Cardiac fibroblast (primary cell): ENCODE results near the gene ATP8B1.

Source experiments
- DNase-seq, 2 donors: peaks; one replicate each; pipeline versions ENCODE4 v3.0.0 to v3.0.0-alpha.2; 2010; ENCODE audit warnings: low read depth in 2 of 2
- H3K4me3 ChIP-seq, 2 donors: replicated peaks in 1 of 2; 1 replicate in 1 of 2; 2 replicates in 1 of 2; pipeline ENCODE4 v1.5.1; 2011; ENCODE audit warnings: low read depth in 2 of 2, low read length in 2 of 2, mild to moderate bottlenecking in 2 of 2, moderate library complexity in 1 of 2
- CTCF ChIP-seq: IDR thresholded peaks from one replicate; pipeline ENCODE4 v1.5.1; 2011; ENCODE audit warnings: low read depth, mild to moderate bottlenecking, low read length, inconsistent platforms

Gene ATP8B1

GRCh38 chr18:57780706-57781347 lies 22.3 kb downstream of the ATP8B1 start:
- TF ChIP-seq CTCF: no peak
- DNase-seq: peak; percentile 82 to 94
- H3K4me3 ChIP-seq: peak overlapping the region in 1 of 2 donors; percentile 27

- no peak overlapping the region for H3K4me3 ChIP-seq
- DNase-seq: peak; percentile 73 to 79
These were observed 22.8 kb downstream of the ATP8B1 start for GRCh38 chr18:57780318-57780705.

GRCh38 chr18:57776767-57777166 lies 26.3 kb downstream of the ATP8B1 start:
- DNase-seq: peak; percentile 53 to 72
- no peak overlapping the region for H3K4me3 ChIP-seq
- no peak for TF ChIP-seq CTCF

More at GRCh38 chr18:57780318-57780705, 22.8 kb downstream of the ATP8B1 start:
- TF ChIP-seq CTCF: no peak

GRCh38 chr18:57776354-57776753 lies 26.8 kb downstream of the ATP8B1 start:
- no peak overlapping the region for H3K4me3 ChIP-seq
- DNase-seq: no peak

GRCh38 chr18:57775937-57776336 lies 27.2 kb downstream of the ATP8B1 start:
- no peak for TF ChIP-seq CTCF
- DNase-seq: peak in 1 of 2 donors; percentile 64
- no peak overlapping the region for H3K4me3 ChIP-seq

More at GRCh38 chr18:57776354-57776753, 26.8 kb downstream of the ATP8B1 start:
- TF ChIP-seq CTCF: no peak

GRCh38 chr18:57772387-57772799 lies 30.7 kb downstream of the ATP8B1 start:
- no peak for DNase-seq
- no peak overlapping the region for H3K4me3 ChIP-seq
- TF ChIP-seq CTCF: no peak

GRCh38 chr18:57771626-57772025 lies 31.5 kb downstream of the ATP8B1 start:
- H3K4me3 ChIP-seq: no peak overlapping the region
- TF ChIP-seq CTCF: no peak

More at GRCh38 chr18:57771626-57772025, 31.5 kb downstream of the ATP8B1 start:
- no peak for DNase-seq
